Kidney capillary endothelial cell (primary cell): ENCODE data around the gene CKAP2.
"Not testable (repeated sequence)": the region's sequence is repeated elsewhere in the genome, so short reads cannot be mapped to it uniquely, and the experiment has no call there.

Experiments used
- DNase-seq: peaks from one replicate; pipeline ENCODE4 v3.0.0-alpha.2; 2018; ENCODE audit warnings: low spot score

CKAP2 gene

GRCh38 chr13:52454820-52455676 lies at the start of gene CKAP2:
Gene CKAP2, plus strand, starts transcription at chr13:52455478. Its CDS starts 79 bp downstream, at chr13:52455557.
- peak; percentile 93 for DNase-seq

- peak; percentile 74 for DNase-seq
Observed at GRCh38 chr13:52405767-52406494, 49.3 kb upstream of the CKAP2 start, which contains the start of gene THSD1. Gene THSD1, minus strand, starts transcription at chr13:52406172. Its CDS starts 3,572 bp downstream, at chr13:52402600.

- DNase-seq: no peak
Observed at GRCh38 chr13:52406629-52407028, 48.6 kb upstream of the CKAP2 start.

- not testable (repeated sequence) for DNase-seq
Observed at GRCh38 chr13:52407436-52407835, 47.8 kb upstream of the CKAP2 start.

GRCh38 chr13:52408071-52408658 lies 47.1 kb upstream of the CKAP2 start:
- not testable (repeated sequence) for DNase-seq

GRCh38 chr13:52411629-52412028 lies 43.6 kb upstream of the CKAP2 start:
- DNase-seq: no peak

- no peak for DNase-seq
Observed at GRCh38 chr13:52412128-52412527, 43.1 kb upstream of the CKAP2 start.

GRCh38 chr13:52414051-52414450 lies 41.2 kb upstream of the CKAP2 start:
- DNase-seq: no peak

- peak; percentile 26 for DNase-seq
Observed at GRCh38 chr13:52414963-52415362, 40.3 kb upstream of the CKAP2 start.

- no peak for DNase-seq
Observed at GRCh38 chr13:52419080-52419479, 36.2 kb upstream of the CKAP2 start.

GRCh38 chr13:52421216-52421615 lies 34.1 kb upstream of the CKAP2 start:
- no peak for DNase-seq

- DNase-seq: peak; percentile 96
Observed at GRCh38 chr13:52428295-52428694, 27.0 kb upstream of the CKAP2 start.

GRCh38 chr13:52432456-52432855 lies 22.8 kb upstream of the CKAP2 start:
- no peak for DNase-seq

GRCh38 chr13:52446265-52446664 lies 9.0 kb upstream of the CKAP2 start:
- no peak for DNase-seq

- DNase-seq: no peak
Observed at GRCh38 chr13:52447354-52447753, 7.9 kb upstream of the CKAP2 start.

GRCh38 chr13:52447815-52448552 lies 7.3 kb upstream of the CKAP2 start:
- no peak for DNase-seq

- DNase-seq: no peak
Observed at GRCh38 chr13:52449331-52450011, 5.8 kb upstream of the CKAP2 start.

GRCh38 chr13:52450012-52450792 lies 5.1 kb upstream of the CKAP2 start, which contains the start of gene VPS36:
Gene VPS36, minus strand, starts transcription at chr13:52450634. Its CDS starts 40 bp downstream, at chr13:52450594.
- peak; percentile 92 for DNase-seq

GRCh38 chr13:52450793-52451116 lies 4.5 kb upstream of the CKAP2 start:
- no peak for DNase-seq

- no peak for DNase-seq
Observed at GRCh38 chr13:52451135-52451804, 4.0 kb upstream of the CKAP2 start.
